Measurements from ENCODE around the gene ZMYM1.
A peak's percentile ranks its signal among the peaks of the same experiment; 100 is the strongest.
"Not testable (repeated sequence)": the region's sequence is repeated elsewhere in the genome, so short reads cannot be mapped to it uniquely, and the experiment has no call there.

The ZMYM1 gene

DNA sequence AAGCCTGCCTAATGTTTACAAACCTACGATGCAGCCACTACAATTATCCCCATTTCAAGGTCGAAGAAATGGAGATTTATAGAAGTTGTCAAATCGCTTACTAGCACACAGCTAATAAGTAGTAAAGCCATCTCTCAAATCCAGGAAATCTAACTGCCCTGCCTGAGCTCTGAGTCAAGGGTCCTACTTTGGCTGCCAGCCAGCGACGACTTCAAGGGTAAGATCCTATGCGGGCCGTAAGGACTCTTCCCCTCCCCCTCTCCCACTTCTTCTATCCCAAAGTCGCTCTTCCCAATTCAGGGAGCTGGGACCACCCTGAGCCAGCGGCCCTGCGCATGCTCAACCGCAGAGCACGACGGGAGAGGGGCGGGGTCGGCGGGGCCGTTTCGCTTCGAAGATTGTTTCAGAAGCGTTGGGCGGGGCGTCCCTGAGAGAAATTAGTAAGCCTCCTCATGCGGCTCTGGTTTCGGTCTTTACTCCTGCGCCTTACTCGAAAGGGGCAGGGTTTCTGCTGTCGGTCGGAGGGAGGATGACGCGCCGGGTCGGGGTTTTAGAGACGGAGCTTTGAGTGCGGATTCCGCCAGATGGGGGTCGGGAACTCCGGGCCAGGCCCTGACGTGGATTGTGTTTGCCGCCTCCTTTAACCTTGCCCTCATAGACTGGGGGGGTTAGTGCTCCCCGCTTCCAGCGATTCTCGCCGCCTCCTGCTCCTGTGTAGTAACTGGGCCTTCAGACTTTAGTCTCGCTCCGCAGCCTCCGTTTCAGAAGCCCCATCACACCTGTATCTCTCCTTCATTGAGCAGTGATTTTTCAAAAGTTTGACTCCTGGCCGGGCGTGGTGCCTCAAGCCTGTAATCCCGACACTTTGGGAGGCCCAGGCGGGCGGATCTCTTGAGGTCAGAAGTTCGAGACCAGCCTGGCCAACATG is at the start of gene ZMYM1:
Gene ZMYM1, plus strand, starts transcription at position 383 of the 928 bp plus-strand sequence. CDS start 14,603 bp downstream, outside the sequence.
- DNase-seq, result peak; percentile 92

DNA sequence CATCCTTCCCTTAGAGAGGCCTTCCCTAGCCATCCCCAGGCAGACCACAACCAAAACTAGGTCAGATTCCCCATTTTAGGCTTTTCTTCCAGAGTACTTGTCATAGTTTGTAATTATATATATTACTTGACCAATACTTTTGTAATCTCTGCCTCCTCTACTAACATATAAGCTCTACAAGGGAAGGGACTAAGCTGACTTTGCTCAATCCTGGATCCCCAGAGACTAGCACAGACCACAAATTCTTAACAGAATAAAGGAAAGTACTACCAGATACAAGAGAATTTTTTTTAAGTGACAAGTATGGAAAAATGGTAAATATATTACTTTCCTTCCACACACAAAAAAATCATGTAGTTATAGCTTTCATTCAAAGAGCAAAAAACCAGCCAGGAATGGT is 49.4 kb upstream of the ZMYM1 start:
- no peak for DNase-seq

DNA sequence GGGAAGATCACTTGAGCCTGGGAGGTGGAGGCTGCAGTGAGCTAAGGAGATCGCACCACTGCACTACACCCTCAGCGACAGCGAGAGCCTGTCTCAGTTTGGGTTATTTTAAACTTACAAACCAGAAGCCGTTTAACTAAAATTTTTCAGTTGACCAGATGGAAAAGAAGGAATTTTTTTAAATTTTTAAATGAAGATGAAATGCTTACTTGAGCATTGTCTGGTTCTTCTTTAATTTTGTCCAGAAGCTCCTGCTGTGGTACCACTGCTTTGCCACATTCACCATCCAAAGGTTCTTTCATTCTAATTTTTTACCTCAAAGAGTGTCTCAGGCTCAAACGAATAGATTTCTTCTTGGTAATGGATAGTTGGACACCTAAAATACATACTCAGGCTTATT is 48.8 kb upstream of the ZMYM1 start:
- no peak for DNase-seq

DNA sequence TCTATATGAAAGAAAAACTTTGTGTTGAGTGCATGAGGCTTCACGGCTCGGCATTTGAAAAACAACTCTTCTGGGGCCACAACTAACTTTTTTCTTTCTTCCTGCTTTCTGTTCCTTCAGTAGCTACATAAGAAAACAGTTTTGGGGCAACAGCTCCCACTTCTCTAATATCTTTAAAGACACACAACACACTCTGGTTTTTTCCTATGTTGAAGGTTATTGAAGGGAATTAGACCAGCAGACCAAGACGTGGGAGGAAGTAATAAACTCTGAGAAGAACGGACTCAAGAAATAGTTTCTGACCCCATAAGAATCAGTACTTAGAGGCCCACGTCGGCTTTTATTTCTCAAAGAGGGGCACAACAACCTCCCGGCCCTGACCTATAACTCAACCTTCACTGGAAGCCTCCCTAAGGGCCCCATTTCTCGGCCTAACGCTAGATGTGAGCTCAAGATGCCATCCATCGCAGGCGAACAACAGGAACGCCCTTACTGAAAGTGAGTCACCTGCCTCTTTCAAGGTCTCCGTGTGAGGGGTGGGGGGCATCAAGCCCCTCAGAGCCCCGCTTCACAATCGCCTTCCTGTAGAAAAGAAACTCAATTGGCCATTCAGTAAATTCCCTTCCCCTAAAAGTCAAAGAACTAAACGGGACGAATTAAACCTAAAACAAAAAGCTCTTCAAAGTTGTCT is 48.3 kb upstream of the ZMYM1 start:
- peak; percentile 51 for DNase-seq

DNA sequence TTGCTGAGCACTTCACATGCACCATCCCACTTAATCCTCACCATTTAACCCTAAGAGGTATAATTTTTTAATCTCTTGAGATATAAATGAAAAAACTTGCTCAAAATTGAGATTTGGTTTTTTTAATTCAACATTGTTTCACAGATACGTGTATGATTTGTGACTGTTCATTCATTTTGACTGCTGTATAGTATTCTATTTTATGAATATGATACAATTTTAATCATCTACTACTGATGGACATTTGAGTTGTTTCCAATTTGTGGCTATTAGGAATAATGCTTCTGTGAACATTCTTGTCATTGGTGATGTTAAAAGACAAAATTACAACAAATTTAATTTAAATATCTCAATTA is 46.8 kb upstream of the ZMYM1 start:
- no peak for DNase-seq

DNA sequence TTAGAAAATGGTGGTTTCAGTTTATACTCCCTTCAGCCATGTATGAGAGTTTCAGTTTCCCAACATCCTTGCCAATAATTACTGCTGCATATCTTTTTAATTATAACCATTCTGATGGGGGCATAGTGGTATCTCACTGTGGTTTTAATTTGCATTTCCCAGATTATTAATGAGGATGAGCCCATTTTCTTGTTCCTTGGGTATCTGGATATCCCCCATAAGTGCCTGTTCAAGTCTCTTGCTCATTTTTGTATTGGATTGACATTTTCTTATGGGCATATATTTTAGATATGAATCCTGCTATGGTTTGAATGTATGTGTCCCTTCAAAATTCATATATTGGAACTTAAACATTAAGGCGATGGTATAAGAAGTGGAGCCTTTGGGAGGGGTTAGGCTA is 45.8 kb upstream of the ZMYM1 start:
- no peak for DNase-seq

DNA sequence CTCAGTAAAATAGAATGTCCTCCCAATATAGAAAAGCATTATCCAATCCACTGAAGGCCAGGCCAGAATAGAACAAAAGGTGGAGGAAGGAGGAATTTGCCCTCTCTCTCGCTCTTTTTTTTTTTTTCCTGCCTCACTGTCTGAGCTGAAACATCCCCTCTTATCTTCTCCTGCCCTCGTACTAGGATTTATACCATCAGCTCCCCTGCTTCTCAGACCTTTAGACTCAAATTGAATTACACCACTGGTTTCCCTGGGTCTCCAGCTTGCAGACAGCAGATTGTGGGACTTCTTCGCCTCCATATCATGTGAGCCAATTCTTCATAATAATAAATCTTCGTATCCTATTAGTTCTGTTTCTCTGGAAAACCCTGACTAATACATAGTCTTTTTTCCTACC is 42.6 kb upstream of the ZMYM1 start:
- no peak for DNase-seq

DNA sequence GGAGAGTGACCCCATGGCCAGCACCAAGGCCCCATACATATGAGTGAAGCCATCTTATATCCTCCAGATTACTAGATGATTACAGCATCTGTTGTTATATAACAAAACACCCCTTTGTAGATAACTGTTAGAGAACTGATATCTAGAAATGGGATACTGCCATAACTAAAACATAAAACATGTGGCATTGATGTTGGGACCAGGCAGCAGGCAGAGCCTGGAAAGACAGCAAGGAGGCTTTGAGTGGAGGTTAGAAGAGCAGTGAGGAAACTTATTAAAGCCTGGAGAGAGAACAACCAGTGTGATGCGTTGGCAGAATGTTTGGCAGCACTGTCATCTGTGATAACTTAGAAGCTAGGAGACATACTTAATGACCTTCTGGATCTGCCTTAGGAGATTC is 42.0 kb upstream of the ZMYM1 start:
- no peak for DNase-seq

DNA sequence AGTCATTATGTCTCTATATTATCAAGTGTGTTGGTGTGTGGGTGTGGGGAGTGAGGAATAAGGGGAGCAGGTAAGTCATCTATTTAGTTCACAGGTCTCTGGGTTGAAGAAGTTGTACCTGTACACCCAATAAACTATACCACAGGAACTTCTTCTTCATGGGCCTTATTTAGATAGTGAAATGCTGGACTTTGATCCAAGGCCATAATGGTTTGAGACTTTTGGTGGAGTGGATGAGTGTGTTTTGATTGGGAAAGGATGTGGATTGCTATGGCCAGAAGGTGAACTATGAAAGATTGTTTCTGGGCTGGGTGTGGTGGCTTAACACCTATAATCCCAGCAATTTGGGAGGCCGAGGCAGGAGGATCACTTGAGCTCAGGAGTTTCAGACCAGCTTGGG is 40.5 kb upstream of the ZMYM1 start:
- DNase-seq, result no peak

DNA sequence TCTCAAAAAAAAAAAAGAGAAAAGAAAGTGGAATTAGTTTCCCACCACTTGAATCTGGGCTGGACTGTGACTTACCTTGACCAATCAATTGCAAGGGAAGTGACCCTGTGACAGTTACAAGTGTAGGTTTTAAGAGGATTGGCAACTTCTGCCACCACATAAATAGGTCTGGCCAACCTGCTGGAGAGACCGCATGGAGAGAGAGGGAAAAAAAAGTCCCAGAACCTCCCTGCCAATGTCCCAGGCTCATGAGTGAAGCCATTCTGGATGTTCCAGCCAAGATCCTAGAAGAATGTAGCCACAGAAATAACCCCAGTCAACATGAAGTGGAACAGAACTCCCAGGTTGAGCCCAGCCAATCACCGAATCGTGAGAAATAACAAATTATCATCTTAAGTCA is 35.7 kb upstream of the ZMYM1 start:
- DNase-seq, result no peak

DNA sequence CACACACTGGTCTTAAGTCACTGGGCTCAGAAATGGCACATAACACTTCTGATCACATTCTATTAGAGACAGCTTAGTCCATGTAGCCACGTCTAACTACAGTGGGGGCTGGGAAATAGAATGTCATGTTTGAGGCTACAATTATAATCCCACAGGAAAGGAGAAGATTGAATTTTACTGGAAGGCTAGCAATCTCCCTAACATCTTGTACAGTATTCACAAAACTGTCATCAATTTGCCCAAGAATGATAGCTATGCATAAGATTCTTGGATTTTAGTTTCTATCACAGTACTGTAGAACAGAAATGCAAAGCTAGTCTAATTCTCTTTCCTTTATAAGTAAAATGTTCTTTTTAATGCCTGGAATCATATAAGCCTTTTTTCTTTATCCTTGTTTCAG is 34.8 kb upstream of the ZMYM1 start:
- DNase-seq, result no peak

DNA sequence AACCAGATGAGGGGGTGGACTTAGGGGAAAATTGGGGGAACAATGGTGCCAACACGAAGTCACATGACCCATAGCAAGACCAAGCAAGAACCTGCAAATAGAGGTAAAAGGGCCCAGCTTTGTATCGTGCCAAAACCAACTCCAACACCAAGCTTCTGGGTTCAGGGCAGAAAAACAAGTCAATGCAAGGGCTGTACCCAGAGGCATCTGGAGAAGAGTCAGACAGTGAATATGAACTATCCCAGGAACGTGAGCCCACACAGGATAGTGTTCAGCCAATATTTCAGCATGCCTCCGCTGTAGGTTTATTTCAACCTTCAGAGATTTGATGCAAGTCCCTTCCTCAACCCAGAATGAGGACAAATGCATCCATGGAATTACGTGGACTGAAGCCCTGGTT is 32.5 kb upstream of the ZMYM1 start:
- DNase-seq, result no peak

DNA sequence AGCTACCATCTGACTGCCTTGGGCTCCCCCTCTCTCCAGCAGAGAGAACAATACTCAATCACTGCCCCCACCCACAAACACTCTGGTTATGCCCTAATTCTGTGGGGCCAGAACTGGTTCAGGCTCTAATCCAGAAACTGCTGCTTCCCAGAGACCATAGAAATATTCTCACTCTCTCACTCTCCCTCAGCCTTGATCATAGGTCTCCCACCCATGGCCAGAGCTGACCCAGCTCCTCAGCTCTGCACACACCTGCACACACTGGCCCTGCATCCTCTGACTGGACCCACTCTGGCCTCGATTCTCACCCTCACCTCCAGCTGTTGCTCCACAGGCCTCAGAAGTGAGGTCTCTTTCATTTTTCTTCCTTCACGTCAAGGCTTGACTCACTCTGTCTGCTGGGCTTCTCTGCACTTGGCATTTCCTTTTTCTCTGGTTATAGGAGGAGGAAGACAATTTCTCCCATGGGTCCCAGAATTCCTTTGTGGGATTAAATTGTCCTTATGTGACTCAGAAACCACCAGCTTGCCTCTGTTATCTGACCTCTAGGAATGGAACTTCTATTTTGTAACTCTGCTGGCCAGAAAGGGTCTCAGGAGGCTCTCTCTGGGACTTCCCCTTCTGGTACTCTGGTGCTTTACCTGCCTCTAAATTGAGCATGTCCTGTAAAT is 31.9 kb upstream of the ZMYM1 start:
- no peak for DNase-seq

DNA sequence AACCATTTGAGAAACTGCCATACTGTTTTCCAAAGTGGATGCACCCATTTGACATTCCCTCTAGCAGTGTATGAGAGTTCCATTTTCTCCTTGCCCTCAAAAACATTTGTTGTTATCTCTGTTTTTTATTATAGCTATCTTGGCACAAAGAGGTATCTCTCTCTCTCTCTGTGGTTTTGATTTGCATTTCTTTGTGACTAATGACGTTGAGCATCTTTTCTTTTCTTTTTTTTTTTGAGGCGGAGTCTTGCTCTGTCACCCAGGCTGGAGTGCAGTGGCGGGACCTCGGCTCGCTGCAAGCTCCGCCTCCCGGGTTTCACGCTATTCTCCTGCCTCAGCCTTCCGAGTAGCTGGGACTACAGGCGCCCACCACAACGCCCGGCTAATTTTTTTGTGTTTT is 30.1 kb upstream of the ZMYM1 start:
- DNase-seq, result no peak

DNA sequence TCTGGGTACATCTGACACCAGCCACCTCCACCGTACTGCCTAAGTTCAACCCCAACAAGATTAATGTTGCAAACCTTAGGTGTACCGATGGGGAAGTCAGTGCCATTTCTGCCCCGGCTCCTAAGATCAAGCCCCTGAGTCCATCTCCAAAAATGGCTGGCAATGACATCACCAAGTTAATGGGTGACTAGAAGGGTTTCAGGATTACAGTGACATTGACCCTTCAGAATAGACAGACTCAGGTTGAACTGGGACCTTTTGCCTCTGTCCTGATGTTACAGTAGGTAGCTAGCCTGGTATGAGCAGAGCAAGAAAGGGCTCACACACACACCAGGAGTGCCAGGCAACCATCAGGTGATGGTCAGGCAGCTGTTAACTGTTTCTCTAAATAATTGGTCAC is 25.8 kb upstream of the ZMYM1 start:
- DNase-seq, result no peak

DNA sequence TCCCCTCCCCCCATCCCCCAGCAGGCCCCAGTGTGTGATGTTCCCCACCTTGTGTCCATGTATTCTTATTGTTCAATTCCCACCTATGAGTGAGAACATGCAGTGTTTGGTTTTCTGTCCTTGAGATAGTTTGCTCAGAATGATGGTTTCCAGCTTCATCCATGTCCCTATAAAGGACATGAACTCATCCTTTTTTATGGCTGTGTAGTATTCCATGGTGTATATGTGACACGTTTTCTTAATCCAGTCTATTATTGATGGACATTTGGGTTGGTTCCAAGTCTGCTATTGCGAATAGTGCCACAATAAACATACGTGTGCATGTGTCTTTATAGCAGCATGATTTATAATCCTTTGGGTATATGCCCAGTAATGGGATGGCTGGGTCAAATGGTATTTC is 24.9 kb upstream of the ZMYM1 start:
- DNase-seq, result not testable (repeated sequence)

DNA sequence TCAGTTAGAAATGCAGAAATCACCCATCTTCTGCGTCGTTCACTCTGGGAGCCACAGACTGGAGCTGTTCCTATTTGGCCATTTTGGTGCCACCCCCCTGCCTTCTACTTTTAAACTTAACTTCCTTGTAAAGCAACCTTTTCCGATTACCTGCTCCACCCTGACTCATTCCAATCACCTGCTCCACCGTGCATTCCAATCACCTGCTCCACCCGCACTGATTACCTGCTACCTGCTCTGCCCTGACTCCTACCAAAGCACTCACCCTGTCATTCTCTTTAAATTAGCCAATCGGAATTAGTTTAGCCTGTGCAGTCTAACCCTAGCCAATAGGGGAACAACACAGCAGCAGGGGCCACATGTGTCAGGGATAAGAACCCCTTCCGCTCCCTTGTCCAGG is 20.9 kb upstream of the ZMYM1 start:
- DNase-seq, result not testable (repeated sequence)

DNA sequence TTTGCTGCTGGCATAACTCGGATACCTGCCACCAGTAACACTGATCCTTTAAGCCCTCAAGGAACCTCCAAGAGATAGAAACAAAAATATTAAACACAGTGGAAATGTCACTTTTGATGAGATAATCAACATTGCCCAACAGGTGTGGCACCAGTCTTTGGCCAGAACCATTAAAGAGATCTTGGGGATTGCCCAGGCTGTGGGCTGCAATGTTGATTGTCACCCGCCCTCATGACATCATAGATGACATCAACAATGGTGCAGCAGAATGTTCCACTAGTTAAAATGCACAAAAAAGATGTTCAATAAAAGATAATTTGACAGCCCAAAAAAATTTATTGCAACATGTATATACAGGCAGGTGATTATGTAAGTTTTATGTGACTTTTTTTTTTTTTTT is 20.2 kb upstream of the ZMYM1 start:
- DNase-seq, result no peak

DNA sequence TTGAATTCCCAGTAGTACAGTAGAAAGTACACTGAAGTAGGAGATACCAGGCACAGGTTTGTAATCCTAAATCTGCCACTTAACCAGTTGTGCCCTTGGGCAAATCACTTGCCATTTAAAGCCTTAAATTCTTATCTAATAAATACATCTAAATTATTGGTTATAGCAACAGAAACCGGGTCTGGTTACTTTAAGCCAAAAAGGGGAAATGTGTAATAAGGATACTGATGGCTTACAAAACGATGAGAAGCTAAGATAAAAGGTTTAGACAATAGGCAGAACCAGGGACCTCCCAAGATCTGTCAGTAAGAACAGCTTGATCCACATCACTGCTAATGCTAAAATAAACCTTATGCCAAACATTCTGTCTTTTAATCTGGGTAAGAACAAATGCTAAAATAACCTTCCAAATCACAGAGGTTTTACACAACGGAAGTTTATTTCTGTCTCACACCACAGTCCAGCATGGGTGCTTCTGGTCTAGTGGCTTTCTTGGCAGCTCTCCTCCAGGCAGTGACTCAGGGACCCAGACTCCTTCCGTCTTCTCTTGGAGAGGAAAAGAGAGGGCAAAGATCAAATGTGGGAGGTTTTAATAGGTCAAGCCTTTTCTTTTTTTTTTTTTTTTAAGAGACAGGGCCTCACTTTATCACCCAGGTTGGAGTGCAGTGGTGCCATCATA is 16.5 kb upstream of the ZMYM1 start:
- DNase-seq, result no peak

DNA sequence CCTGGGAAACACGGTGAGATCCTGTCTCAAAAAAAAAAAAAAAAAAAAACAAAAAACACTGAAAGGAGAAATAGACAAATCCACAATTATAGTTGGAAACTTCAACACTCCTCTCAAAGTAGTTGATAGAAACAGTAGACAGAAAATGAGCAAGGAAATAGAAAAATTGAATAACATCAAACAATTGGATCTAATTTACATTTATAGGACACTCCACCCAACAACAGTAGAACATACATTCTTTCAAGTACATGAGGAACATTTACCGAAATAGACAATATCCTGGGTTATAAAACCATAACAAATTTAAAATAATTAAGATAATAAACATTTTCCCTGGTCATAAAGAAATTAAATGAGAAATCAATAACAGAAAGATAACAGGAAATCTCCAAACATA is 14.9 kb upstream of the ZMYM1 start:
- DNase-seq, result no peak

DNA sequence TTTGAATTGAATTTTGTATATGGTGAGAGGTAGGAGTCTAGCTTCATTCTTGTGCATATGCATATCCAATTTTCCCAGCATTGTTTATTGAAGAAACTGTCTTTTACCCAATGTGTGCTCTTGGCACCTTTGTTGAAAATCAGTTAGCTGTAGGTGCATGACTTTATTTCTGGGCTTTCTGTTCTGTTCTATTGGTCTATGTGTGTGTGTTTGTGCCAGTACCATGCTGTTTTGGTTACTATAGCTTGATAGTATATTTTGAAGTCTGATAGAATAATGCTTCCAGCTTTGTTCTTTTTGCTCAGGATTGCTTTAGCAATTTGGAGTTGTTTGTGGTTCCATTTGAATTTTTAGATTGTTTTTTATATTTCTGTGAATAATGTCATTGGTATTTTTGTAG is 9.4 kb upstream of the ZMYM1 start:
- no peak for DNase-seq

DNA sequence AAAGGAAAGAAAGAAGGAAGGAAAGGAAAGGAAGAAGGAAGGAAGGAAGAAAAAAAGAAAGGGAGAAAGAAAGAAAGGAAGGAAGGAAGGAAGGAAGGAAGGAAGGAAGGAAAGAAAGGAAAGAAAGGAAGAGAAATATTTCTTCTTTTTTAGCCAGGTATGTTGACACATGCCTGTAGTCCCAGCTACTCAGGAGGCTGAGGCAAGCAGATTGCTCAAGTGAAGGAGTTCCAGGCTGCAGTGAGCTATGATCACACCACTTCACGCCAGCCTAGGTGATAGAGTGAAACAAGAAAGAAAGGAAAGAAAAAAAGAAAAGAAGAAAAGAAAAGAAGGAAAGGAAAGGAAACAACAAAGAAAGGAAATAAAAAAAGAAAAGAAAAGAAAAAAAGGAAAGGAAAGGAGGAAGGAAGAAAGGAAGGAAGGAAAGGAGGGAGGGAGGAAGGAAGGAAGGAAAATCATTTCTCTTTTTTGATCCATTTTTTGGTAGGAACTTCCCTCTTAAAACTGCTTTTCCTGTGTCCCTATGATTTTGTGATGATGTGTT is 5.8 kb upstream of the ZMYM1 start:
- no peak for DNase-seq

DNA sequence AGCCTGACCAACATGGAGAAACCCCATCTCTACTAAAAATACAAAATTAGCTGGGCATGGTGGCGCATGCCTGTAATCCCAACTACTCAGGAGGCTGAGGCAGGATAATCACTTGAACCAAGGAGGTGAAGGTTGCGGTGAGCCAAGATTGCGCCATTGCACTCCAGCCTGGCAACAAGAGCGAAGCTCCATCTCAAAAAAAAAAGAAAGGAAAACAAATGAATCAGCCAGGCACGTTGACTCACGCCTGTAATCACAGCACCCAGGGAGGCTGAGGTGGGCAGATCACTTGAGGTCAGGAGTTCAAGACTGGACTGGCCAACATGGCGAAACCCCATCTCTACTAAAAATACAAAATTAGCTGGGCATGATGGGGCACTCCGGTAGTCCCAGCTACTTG is 2.8 kb upstream of the ZMYM1 start:
- not testable (repeated sequence) for DNase-seq
